ENCODE data around the gene RBM11. TPM values are rescaled to one million over a fixed set of nuclear protein-coding genes. Genes with fewer than 3 reads are reported as not detected.
"Not testable (repeated sequence)": the region's sequence is repeated elsewhere in the genome, so short reads cannot be mapped to it uniquely, and the experiment has no call there.

RBM11 gene
- 1 to 10 TPM; 3.3 to 3.5 TPM for total RNA-seq

DNA sequence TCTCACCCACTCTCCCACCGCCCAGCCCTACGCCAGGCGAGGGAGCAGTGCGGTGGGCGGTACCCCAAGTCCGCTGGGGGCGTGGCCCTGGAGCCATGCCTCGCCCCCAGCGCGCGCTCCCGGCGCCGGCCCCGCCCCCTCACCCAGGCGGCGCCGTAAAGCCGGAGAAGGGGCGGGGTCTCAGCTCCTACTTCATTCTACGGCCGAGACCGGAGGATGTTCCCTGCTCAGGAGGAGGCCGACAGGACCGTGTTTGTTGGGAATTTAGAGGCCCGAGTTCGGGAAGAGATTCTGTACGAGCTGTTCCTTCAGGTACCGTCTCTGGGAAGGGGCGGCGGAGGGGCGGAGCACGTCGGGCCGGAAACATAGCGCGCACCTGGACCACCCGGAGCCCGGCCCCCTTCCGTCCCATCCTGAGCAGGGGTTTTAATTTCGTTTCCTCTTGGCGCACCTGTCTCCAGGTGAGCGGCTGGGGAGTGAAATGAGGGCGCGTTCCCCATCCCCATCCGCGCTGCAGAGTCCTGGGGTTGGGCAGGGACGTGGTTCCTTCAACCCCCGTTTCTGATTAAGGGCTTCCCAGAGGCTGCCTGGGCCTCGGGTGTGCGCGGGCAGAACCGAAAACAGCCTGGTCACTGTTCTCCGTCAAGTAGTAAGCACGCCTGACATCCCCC lies at the start of gene RBM11:
Gene RBM11 (plus strand): TSS at position 187 of the 671 bp plus-strand sequence. CDS start 30 bp downstream, at position 217.
- peak; percentile 91 for ATAC-seq (ENCODE audit: low read depth)
- POLR2A ChIA-PET, result interaction anchor here (0.6 to 1.3 kb wide), 2 partner anchors 166 to 1223 kb away, joined by 4 read pairs; partner anchors contain the start of gene HSPA13

GRCh38 chr21:14166463-14167223 lies 49.3 kb upstream of the RBM11 start:
- POLR2A ChIA-PET; H3K36me3 Mint-ChIP-seq; H3K4me1 Mint-ChIP-seq; H3K4me3 Mint-ChIP-seq; H3K27me3 Mint-ChIP-seq; DNase-seq; H3K9me3 Mint-ChIP-seq; H3K27ac Mint-ChIP-seq; ATAC-seq (ENCODE audit: low read depth): not testable (repeated sequence)

More for the DNA sequence above, at the start of gene RBM11:
- H3K9me3 Mint-ChIP-seq, result no peaks in the 10 kb centered on the region
- H3K27me3 Mint-ChIP-seq, result peaks cover 15% of the 10 kb centered on the region
- DNase-seq, result peak; percentile 89
- peak within 1 kb of the TSS; percentile 51 for H3K27ac Mint-ChIP-seq
- H3K4me3 Mint-ChIP-seq, result peak within 1 kb of the TSS; percentile 83
- no peaks in the 10 kb centered on the region for H3K36me3 Mint-ChIP-seq
- peaks cover 7% of the 10 kb centered on the region for H3K4me1 Mint-ChIP-seq

DNA sequence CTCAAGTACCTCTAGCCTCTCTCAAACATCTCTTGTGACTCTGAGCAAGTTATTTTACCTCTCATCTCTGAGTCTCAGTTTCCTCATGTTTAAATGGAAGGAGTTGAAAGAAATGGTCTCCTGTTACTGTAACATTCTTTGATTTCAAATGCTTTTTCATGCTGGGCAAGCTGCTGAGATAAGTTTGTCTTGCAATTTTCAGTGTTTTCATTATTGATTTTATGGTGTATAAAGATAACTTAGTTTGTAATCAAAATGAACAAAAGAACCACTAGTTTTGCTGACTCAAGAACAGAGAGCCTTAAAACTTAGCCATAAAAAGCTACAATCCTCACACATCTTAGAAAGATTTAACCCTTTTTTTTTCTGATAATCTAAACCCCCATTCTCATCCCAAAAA lies 9.7 kb upstream of the RBM11 start:
- no peak overlapping the region for H3K27ac Mint-ChIP-seq
- ATAC-seq (ENCODE audit: low read depth), result no peak
- POLR2A ChIA-PET, result no interaction called here
- no peaks in the 10 kb centered on the region for H3K4me1 Mint-ChIP-seq
- no peak overlapping the region for H3K4me3 Mint-ChIP-seq
- H3K36me3 Mint-ChIP-seq, result no peaks in the 10 kb centered on the region
- no peaks in the 10 kb centered on the region for H3K9me3 Mint-ChIP-seq
- H3K27me3 Mint-ChIP-seq, result peaks cover 22% of the 10 kb centered on the region
- no peak for DNase-seq

DNA sequence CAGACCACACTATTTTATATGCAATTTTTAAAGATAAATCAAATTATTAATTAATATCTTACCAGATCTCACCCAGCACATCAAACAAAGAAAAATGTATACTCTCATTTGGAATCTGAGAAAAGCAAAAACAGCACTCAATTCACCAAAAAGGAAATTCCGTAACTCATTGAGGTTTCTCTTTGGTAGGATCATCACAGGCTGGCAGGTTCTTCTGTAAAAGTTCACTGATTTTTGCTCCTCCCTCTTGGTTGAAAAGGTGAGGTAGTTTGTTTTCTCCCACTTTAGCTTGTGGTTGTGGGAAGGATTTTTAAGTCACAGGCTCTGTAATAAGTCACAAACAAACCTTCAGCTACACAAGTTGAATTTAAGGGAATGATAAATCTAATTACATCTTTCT lies 5.2 kb upstream of the RBM11 start, which contains the start of gene LIPI:
Gene LIPI (minus strand): TSS at position 218 of the 400 bp plus-strand sequence. CDS start 110 bp downstream, at position 108.
- ATAC-seq (ENCODE audit: low read depth) (no peak), DNase-seq (no peak)
- no peak within 1 kb of the TSS for H3K27ac Mint-ChIP-seq
- POLR2A ChIA-PET, result no interaction called here
- no peak within 1 kb of the TSS for H3K4me3 Mint-ChIP-seq
- H3K36me3 Mint-ChIP-seq, result no peaks in the 10 kb centered on the region
- no peaks in the 10 kb centered on the region for H3K4me1 Mint-ChIP-seq
- H3K27me3 Mint-ChIP-seq, result peaks cover 32% of the 10 kb centered on the region
- H3K9me3 Mint-ChIP-seq, result no peaks in the 10 kb centered on the region

DNA sequence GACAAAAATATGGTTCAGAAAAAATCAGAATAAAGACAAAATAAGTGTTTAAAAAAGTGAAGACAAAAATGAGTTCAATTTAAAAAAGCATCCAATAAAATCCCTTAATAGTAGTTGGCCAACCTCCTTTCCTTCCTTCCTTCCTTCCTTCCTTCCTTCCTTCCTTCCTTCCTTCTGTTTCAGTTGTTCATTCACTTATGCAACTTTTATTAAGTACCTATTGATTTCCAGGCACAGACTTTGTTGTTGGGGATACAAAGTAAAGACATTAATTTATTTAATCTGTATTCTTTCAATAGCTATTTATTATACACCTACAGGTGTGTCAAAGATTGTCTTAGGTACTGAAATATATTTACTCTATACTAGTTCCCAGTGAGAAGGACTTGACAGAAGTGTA lies 2.8 kb upstream of the RBM11 start:
- Mint-ChIP-seq H3K27ac (no peak overlapping the region), H3K4me3 (no peak overlapping the region)
- no peak for ATAC-seq (ENCODE audit: low read depth)

DNA sequence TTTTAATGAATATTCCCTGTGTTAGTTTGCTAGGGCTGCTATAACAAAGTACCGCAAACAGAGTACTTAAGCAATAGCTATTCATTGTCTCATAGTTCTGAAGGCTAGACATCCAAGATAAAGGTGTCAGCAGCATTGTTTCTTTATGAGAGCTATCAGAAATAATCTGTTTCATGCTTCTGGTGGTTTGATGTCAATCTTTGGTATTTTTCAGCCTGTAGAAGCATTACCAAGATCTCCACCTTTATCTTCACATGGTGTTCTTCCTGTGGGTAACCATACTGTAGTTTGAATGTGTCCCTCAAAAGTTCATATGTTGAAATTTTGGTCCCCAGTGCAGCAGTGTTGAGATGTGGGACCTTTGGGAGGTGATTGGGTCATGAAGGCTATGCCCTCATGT lies 7.4 kb downstream of the RBM11 start:
- no peak overlapping the region for H3K4me3 Mint-ChIP-seq
- POLR2A ChIA-PET, result no interaction called here
- peaks cover 5% of the 10 kb centered on the region for H3K36me3 Mint-ChIP-seq
- H3K27me3 Mint-ChIP-seq, result no peaks in the 10 kb centered on the region
- DNase-seq (no peak), ATAC-seq (ENCODE audit: low read depth) (no peak)
- peaks cover under 1% of the 10 kb centered on the region for H3K9me3 Mint-ChIP-seq
- H3K4me1 Mint-ChIP-seq, result no peaks in the 10 kb centered on the region
- no peak overlapping the region for H3K27ac Mint-ChIP-seq

More for the DNA sequence above, 2.8 kb upstream of the RBM11 start:
- no peaks in the 10 kb centered on the region for H3K9me3 Mint-ChIP-seq
- peaks cover 7% of the 10 kb centered on the region for H3K4me1 Mint-ChIP-seq
- peaks cover 19% of the 10 kb centered on the region for H3K27me3 Mint-ChIP-seq
- no peak for DNase-seq
- no peaks in the 10 kb centered on the region for H3K36me3 Mint-ChIP-seq
- POLR2A ChIA-PET, result no interaction called here

DNA sequence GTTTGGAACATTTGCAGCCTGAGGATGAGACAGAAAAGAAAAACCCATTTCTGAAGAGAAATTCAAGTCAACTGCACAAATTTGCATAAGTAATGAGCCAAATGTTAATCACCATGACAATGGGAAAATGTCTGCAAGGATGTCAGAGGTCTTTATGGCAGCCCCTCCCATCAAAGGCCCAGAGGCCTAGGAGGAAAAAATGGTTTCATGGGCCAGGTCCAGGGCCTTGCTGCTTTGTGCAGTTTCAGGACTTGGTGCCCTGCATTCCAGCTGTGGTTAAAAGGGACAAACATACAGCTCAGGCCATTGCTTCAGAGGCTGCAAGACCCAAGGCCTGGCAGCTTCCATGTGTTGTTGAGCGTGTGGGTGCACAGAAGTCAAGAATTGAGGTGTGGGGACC lies 13.4 kb downstream of the RBM11 start:
- H3K9me3 Mint-ChIP-seq, result peaks cover 13% of the 10 kb centered on the region
- H3K36me3 Mint-ChIP-seq, result peaks cover 10% of the 10 kb centered on the region

DNA sequence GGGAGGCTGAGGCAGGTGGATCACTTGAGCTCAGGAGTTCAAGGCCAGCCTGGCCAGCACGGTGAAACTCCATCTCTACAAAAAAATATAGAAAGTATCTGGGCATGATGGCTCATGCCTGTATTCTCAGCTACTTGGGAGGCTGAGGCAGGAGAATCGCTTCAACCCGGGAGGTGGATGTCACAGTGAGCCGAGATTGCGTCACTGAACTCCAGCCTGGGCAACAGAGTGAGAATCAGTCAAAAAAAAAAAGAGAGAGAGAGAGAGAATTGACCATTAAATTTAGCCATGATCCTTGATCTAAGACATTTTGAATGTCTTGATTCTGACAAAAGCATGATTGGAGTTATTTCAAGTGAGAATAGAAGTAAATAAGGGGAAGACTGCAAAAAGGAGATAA lies 19.1 kb downstream of the RBM11 start:
- no peaks in the 10 kb centered on the region for H3K4me1 Mint-ChIP-seq
- POLR2A ChIA-PET, result no interaction called here

More for the DNA sequence above, 13.4 kb downstream of the RBM11 start:
- POLR2A ChIA-PET, result no interaction called here
- Mint-ChIP-seq H3K4me1 (no peaks in the 10 kb centered on the region), H3K27ac (no peak overlapping the region), H3K27me3 (no peaks in the 10 kb centered on the region), H3K4me3 (no peak overlapping the region)
- no peak for ATAC-seq (ENCODE audit: low read depth)
- DNase-seq, result no peak

DNA sequence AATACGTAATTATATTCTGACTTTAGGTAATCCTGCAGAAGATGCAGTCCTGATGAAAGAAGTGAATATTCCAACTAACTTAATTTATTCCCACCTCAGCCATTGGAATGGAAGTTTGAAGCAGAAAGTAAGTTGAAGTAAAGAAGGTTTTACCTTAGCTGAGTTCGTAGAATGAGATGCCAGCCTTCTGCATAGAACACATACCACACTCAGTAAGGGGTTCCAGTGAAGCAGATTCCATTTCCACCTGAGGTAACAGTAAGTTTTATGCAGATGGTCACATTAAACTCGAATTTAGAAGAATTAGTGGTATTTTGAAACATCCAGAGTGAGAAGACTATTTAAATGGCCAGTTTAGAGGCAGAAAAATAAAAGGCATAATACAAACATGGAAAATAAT lies 20.2 kb downstream of the RBM11 start:
- no peaks in the 10 kb centered on the region for H3K9me3 Mint-ChIP-seq
- H3K27me3 Mint-ChIP-seq, result peaks cover 2% of the 10 kb centered on the region
- H3K36me3 Mint-ChIP-seq, result no peaks in the 10 kb centered on the region
- ATAC-seq (ENCODE audit: low read depth) (no peak), DNase-seq (no peak)
- H3K27ac Mint-ChIP-seq, result no peak overlapping the region
- H3K4me1 Mint-ChIP-seq, result no peaks in the 10 kb centered on the region
- no peak overlapping the region for H3K4me3 Mint-ChIP-seq
- POLR2A ChIA-PET, result no interaction called here

More for the DNA sequence above, 19.1 kb downstream of the RBM11 start:
- no peaks in the 10 kb centered on the region for H3K36me3 Mint-ChIP-seq
- no peak overlapping the region for H3K4me3 Mint-ChIP-seq
- peaks cover 2% of the 10 kb centered on the region for H3K27me3 Mint-ChIP-seq
- ATAC-seq (ENCODE audit: low read depth) (no peak), DNase-seq (no peak)
- peaks cover 3% of the 10 kb centered on the region for H3K9me3 Mint-ChIP-seq
- no peak overlapping the region for H3K27ac Mint-ChIP-seq

DNA sequence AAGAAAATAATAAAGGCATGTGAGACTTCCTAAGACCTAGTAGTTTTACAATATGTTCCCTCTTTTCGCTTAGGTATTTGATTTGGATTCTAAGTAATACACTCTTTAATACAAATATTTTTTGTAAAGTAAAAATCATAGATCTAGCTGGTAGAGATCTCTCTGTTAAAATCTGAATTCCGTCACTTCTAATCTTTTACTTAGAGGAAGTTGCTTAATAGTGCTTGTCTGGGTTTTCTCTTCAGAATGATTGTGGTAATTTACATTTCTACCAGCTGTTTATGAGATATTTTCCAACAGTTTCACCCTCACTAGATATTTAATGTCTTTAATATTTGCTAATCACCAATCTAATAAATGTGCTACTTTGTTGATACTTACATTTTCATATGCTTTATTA lies 23.3 kb downstream of the RBM11 start:
- ATAC-seq (ENCODE audit: low read depth), result no peak
- POLR2A ChIA-PET, result no interaction called here

DNA sequence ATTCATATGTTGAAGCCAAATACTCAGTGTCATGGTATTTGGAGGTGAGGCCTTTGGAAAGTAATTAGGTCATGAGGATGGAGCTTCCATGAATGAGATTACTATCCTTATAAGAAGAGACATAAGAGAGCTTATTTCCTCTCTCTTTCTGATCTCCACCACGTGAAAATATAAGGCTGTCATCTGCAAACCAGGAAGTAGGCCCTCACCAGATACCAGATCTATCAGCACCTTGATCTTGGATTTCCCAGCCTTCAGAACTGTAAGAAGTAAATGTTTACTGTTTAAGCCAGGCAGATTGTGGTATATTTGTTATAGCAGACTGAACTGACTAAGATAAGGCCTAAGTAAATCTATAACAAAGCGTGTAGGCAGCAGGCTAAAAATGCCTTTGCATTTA lies 25.3 kb downstream of the RBM11 start:
- DNase-seq, result no peak
- no peak overlapping the region for H3K4me3 Mint-ChIP-seq
- ATAC-seq (ENCODE audit: low read depth), result no peak
- no peaks in the 10 kb centered on the region for H3K36me3 Mint-ChIP-seq
- H3K27ac Mint-ChIP-seq, result no peak overlapping the region
- H3K9me3 Mint-ChIP-seq, result no peaks in the 10 kb centered on the region
- no peaks in the 10 kb centered on the region for H3K4me1 Mint-ChIP-seq
- POLR2A ChIA-PET, result no interaction called here
- no peaks in the 10 kb centered on the region for H3K27me3 Mint-ChIP-seq

More for the DNA sequence above, 23.3 kb downstream of the RBM11 start:
- Mint-ChIP-seq H3K4me3 (no peak overlapping the region), H3K9me3 (no peaks in the 10 kb centered on the region), H3K27ac (no peak overlapping the region), H3K27me3 (peaks cover 2% of the 10 kb centered on the region), H3K36me3 (no peaks in the 10 kb centered on the region), H3K4me1 (no peaks in the 10 kb centered on the region)
- DNase-seq, result no peak

DNA sequence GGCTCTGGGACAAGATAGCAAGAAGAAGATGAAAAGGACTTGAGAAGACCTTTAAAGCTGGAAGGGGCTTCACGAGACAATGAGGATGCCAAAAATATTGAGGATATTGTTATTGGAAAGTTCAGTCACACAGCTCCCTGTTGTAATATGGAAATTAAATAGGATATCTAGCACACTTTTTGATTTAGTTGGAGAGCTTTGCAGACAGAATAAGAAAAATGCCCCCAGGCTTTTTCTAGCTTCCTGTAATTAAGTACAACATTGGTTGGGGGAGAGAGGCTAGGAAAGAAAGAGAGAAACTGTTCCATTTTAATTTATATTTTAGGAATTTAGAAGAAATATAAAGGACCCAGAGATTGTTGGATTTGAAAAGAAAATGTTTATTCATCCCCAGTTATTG lies 27.5 kb downstream of the RBM11 start:
- DNase-seq, result no peak
- Mint-ChIP-seq H3K9me3 (no peaks in the 10 kb centered on the region), H3K36me3 (no peaks in the 10 kb centered on the region), H3K27ac (no peak overlapping the region), H3K4me1 (no peaks in the 10 kb centered on the region), H3K27me3 (peaks cover 2% of the 10 kb centered on the region), H3K4me3 (no peak overlapping the region)
- no peak for ATAC-seq (ENCODE audit: low read depth)
- POLR2A ChIA-PET, result no interaction called here

DNA sequence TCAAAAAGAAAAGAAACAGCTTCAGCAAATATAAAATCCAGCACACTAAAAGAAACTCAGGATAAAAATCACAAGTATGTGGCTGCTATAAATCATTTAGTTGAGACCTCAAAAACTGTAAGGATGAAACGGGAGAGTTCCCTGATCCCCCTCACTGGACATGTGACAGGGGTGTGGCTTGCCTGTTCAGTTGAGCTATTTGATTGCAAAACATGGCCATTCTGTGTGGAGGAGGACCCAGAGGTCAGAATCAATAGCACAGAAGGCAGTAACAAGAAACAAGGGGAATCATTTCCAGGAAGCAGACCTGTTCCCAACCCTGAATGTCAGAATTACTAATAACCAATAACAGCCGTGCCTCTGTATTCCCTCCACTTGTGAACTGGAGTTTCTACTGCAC lies 27.9 kb downstream of the RBM11 start:
- H3K27ac Mint-ChIP-seq, result no peak overlapping the region
- no peak overlapping the region for H3K4me3 Mint-ChIP-seq
- no peak for ATAC-seq (ENCODE audit: low read depth)
- DNase-seq, result no peak
- H3K4me1 Mint-ChIP-seq, result no peaks in the 10 kb centered on the region
- no peaks in the 10 kb centered on the region for H3K9me3 Mint-ChIP-seq
- no peaks in the 10 kb centered on the region for H3K36me3 Mint-ChIP-seq
- POLR2A ChIA-PET, result no interaction called here
- H3K27me3 Mint-ChIP-seq, result peaks cover 2% of the 10 kb centered on the region

DNA sequence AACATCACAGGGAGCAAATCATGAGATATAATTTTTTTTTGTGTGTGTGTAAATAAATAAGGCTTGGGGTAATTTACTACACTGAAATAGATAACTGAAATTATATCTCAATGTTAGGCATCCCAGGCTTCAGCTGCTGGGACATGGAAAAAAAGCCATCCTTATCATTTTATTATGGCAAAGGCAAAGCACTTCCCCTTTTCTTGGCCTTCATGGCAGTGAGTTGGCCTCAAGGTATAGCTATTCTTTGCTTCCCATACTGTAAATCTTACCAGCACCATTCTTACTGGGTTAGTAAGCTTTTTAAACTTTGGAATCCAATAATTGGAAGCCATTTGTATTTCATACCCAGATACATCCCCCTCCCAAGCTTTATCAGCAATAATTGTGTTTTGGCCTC lies 29.0 kb downstream of the RBM11 start:
- Mint-ChIP-seq H3K4me1 (no peaks in the 10 kb centered on the region), H3K27me3 (peaks cover 2% of the 10 kb centered on the region)
- POLR2A ChIA-PET, result no interaction called here

More for the DNA sequence above, 29.0 kb downstream of the RBM11 start:
- no peak for DNase-seq
- no peak for ATAC-seq (ENCODE audit: low read depth)
- Mint-ChIP-seq H3K9me3 (no peaks in the 10 kb centered on the region), H3K27ac (no peak overlapping the region), H3K36me3 (no peaks in the 10 kb centered on the region), H3K4me3 (no peak overlapping the region)
